GM18907 (cell line): ENCODE data around the gene COL17A1.

ENCODE experiments used
- ATAC-seq: cut with Tn5 transposase; IDR thresholded peaks from one replicate; pipeline ENCODE4 v1.9.1; 2021; ENCODE audit warnings: mild to moderate bottlenecking, moderate library complexity; ENCODE audit not compliant: unreplicated experiment

COL17A1 gene

DNA sequence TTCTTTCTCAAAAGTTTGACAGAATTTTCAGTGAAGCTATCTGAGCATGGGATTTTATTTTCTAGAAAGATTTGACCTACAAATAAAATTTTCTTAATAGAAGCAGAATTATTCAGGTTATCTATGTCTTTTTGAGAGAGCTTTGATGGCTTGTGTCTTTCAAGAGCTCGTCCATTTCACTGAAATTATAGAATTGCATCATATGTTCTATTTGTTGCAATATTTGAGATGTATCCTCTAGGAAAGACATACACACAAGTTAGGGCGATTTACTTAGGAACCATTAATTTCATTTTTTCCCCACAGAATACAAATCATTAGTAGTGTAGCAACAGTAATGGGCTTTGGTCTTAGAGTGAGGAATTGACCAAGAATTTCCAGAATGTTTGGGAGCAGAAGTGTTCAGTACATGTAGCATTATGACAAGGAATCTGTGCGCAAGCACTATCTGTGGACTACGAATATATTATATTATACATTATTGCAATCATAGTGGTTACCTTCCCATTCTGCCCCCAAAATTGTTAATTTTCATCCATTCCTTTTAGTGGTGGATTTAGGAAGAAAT is 12.8 kb upstream of the COL17A1 start:
- no peak for ATAC-seq

DNA sequence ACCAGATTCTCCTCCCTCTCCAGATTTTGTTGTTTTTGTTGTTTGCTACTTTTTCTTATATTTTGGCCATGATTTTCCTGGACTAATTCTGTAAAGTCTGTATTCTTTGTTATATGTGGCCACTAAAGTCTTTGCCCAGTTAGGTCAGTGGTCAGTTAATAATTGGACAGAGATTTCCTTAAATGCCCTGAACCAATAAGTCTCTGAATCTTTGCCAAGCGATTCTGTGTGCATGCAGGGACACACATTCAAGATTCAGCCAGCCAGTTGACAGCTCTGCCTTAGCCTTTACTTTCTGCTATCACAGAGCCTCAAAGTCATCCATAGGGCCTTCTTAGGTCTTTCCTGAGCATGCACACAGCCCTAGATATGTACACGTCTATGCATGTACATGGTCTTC is 11.0 kb upstream of the COL17A1 start:
- no peak for ATAC-seq

DNA sequence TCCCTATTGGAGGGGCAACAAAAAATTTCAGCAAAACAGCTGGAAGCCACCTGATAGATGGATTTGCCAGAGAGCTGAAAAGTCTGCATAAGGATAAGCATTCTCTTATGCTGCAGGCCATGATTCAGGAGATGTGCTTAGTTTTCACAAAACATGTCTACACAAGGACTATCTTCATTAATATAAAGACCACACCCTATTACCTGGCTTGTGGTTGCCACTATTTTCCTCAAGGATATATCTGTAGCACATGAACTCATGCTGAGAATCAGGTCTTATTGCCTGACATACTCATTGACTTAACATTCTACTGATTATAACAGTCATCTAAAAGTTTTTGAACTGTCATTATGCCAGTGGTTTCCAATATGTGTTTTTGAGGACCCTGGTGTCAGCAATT is 7.1 kb upstream of the COL17A1 start:
- ATAC-seq: no peak

DNA sequence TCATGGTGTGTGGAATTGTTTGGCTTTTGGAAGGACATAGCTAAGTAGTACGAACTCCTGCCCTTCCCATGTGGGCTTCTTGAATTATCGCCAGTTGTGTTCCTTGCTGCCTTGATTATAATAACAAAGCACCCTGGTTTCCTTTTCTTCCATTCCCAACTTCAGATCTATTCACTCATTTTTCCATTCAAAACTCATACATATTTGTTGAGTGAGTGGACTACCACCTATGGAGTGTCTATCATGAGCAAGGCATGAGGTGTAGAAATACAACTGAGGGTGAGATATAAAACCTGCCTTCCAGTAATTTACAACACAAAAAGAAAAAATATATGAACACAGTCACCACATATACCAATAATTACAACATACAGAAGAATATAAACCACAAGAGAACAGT is 4.9 kb upstream of the COL17A1 start:
- ATAC-seq: no peak

DNA sequence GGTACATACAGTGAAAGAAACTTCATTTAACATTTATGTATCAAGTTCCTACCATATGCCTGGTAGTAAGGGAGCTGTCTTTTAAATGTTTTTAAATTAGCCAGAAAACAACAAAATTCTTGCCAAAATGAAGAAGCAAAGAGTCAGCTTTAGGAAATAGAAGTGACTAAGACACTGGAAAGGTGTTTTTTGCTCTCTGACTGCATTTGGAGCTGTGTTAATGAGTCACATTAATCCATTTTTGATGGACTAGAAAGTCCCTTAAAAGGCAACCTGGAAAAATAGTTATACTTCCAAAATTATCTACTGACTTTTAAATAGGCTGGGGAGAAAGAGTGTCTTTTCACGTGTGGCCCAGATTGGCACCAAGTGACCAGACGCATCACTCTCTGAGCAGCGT is 3.9 kb upstream of the COL17A1 start:
- ATAC-seq: no peak

DNA sequence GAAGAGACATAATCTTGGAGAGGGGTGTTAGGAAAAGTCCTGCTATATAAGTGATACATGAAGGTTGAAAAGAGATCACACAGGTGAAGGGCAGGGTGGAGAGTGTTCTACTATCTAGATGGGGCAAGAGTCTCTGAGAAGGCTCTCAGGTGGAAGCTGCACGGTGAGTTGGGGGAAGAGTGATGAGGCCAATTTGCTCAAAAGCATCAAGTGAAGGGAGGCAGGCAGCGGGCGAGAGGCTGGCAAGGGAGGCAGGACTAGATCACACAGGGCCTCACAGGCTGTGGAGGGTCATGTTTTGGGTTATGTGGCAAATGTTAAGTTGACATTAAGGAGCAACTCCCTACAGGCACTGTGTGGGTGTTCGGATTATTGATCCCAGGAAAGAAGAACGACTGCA is 2.6 kb upstream of the COL17A1 start:
- ATAC-seq: no peak

DNA sequence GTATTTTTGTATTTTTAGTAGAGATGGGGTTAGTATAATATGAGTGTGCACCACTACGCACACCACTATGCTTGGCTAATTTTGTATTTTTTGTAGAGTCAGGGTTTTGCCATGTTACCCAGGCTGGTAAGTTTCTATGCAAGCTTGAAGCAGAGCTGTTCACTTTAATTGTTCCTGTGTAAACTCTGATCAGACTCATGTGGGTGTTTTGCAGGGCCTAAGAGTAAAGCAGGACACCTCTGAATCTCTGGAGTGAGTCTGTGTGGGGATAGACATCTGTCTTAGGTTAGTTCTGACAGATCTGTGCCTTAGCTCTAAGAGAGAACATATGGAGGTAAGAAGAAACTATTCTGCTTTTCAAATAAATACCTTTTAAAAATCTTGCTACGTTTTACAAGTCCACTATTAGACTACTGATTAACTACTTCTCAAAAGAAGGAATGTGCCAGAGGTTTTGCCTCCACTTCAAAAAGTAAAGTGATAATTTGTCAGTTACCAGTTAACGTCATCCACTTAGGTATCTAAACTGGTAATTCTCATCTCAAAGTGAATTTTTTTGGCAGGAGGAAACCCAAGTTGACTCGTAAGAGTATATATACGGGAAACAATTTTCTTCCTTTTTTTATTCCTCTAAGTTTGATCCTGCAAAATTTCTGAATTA is 1.1 kb downstream of the COL17A1 start:
- ATAC-seq: no peak

DNA sequence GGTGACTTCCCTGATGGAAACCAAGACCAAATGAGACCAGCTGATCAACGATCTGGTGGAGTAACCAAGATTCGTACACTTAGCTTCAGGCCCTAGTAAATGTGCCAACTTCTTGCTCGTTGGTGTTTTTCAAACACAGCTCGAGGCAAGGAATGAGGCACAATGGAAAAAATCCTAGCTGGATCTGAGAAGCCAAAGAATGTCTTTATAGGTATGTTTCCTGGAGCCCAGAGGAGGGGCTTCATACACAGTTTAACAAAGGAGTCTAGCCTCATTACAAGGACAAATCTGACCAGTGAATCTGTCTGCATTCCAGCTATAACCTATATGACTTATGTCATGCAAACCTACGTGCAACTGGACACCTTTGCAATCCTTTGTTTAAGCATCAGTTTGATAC is 3.7 kb downstream of the COL17A1 start:
- ATAC-seq: no peak

DNA sequence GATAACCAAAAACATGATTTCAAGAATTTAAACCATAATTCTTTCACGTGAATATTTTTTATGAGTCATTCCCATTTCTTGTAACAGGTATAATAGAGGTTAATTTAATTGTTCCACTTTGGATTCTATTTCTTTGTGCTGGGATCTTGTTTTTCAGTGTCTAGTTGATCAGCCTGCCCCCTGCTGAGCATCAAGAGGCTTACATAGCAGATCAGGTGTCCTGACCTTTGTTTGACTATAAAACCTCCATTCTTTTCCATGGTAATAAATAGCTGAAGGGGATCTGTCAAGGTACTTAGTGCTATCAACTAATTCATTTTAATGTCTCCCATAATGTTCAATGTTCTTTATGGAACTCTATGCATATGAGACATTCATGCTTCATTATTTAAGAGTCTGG is 4.9 kb downstream of the COL17A1 start:
- ATAC-seq: no peak

DNA sequence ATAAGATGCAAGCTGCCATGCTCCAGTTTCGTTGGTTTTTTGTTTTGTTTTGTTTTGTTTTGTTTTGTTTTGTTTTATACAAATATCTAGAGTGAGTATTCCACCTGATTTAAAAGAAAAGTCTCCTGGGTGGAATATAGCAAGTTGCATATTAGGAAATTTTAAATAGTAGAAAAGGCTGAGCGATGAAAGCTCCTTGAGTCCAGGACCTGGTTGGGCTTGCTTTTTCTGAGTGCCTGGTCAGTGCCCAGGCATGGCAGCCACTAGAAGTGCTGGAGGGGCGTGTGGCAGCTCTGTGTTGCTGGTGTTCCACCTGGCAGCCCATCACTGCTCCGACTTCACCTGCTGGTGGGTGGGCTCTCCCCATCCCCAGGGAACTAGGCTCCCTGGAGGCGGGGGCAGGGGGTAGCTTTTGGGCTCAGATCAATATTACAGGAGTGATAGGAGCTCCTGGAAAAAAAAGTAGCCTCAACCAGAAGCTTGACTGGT is 8.0 kb downstream of the COL17A1 start:
- ATAC-seq: no peak

DNA sequence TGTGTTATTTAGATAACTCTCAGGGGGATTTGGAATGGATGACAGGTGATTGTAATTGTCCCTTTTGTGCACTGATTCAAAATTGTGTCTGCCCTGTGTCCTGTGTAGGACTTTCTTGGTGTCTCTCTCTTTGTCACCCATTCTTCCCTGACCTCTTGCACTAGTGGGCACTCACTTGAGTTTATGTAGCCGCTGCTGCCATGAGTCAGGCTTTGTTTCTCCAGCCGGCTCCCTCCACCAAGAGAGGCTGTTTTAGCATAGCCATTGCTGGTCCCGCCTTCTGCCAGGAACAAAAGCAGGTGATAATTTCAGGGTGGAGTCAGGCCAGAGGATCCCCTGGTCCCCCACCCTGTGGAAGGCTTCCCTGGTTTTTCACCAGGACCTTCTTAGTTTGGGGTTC is 8.4 kb downstream of the COL17A1 start:
- ATAC-seq: no peak

DNA sequence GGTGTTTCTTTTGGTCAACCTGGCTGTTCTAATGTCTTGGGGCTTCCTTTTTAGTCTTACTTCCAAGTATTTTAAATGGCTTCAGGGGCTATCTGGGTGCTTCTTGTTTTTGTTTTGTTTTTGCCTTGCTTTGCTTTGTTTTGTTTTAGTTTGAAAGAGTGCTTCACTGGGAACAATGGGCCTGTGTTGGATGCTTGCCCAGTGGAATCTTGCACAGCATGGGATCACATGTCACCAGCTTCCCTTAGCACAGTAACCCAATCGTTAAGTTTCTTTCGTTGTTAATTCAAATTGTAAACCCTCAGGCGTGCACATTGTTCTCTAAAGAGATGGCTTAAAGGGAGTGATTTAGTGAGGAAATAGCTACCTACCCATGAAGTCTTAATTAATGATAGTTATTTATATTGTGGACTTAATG is 8.9 kb downstream of the COL17A1 start:
- ATAC-seq: no peak

DNA sequence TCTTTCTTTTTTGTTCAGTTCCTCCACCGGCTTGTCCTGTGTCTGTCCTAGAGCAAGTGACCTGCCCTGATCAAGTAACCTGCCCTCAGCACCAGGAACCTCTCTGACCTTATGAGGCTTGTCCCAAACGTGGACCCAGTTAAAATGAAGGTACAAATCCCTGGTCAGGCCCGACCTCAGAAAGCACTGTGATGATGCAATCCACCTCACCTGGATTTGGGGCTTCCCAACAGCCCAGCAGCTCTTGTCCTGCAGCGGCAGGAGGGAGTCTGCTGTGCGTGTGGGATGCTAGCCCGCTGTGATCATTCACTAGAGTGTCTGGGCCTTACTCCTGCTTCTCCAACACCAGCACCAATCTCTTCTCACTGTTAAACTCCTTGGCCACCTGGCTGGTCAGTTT is 11.2 kb downstream of the COL17A1 start:
- no peak for ATAC-seq

DNA sequence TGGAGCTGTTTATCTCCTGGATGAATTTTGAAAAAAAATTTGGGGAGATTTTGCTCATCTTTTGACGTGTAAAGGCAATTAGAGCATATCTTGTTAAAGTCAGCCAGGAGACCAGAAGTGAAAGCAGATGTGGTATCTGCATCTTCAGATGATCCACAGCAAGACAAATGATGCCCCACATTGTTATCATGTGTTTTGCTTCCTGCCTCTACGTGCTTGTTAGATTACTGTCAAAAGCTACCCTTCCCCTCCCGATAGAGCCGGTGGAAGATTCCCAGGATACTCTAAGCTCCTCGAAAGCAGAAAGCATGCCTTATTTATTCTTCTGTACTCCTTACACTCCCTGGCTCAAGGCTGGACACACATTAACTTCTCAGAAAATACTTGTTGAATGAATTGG is 12.9 kb downstream of the COL17A1 start:
- ATAC-seq: no peak

DNA sequence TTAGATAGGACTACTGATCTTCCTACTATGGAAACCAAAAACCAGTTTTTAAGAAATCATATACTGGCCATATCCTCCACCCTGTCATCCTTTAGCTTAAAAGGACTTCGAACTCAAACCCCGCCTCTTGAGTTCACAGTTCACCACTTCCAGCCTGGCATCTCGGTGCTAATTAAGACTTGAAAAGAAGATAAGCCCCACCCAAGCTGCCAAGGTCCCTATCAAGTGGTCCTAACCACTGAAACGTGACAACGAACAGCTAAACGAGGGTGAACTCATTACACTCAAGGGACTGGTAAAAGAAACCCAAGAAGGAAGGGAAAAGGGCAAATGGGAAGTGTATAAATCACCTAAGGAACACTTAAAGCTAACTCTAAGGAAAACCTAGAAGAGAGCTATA is 16.1 kb downstream of the COL17A1 start:
- no peak for ATAC-seq

DNA sequence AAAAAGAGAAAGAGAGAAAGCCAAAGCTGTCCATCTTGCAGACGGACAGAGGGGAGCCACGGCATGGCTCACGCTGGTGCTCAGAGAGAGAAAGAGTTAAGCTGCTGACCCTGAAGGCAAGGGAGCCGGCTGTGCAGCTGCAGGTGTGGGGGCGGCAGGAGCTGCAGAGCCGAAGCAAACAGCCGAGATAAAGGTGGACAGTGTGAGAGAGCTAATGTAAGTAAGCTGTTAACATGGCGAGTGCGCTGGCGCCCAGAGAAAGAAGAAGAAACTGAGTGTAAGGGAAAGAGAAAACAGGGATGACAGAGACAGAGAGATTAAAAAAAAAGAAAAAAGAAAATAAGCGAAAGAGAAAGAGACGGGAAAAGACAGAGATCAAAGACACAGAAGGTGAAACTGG is 18.2 kb downstream of the COL17A1 start:
- ATAC-seq: no peak

DNA sequence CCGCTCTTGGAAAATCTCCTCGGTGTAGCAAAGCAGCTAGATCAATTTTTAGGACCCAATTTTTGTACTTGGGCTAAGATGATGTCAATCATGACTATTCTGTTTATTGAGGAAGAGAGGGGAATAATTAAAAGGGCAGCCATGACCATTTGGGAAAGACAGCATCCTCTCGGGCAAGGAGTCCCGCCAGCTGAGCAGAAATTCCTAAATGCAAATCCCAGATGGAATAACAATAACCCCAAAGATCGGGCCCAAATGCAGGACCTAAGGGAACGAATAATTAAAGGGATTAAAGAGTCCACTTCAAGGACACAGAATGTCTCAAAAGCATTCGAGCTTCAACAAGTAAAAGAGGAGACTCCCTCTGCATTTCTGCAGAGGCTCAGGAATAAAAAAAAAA is 18.7 kb downstream of the COL17A1 start:
- ATAC-seq: no peak

DNA sequence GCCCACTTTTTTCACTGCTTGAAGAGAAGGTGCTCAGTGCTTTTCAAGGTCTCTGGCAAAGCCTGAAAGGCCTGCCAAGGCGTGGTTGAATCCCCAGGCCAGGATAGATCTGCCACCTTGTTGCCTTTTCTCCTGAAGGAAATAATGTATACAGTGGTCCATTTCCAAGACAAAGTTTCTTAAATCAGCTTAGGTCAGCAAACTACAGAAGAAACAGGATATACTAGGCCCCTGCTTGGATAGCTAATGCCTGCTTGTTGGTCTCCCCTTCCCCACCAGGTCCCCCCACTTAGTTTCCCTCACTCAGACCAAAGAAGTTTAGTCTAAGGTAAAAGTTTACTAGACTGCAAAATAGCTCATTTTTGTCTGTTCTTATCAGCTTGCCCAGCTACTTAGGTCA is 19.9 kb downstream of the COL17A1 start:
- ATAC-seq: no peak

DNA sequence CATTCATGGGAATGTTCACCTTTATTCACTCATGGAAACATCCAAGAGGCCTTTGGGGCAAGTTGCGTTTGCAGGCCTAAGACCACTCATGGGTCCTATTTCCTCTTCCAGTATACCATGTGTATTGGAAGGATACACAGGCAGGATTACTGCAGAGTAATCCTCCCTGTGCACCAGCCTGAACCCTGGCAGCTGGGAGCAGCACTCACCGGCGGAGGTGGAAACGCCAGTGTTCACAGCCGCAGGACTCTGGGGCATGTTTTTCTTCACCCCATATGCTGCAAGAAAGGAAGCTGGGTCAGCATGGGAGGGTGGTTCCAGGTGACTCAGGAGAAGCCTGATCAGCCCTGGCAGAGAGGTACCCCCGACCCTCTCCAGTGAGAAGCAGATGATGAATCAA is 24.5 kb downstream of the COL17A1 start:
- no peak for ATAC-seq

DNA sequence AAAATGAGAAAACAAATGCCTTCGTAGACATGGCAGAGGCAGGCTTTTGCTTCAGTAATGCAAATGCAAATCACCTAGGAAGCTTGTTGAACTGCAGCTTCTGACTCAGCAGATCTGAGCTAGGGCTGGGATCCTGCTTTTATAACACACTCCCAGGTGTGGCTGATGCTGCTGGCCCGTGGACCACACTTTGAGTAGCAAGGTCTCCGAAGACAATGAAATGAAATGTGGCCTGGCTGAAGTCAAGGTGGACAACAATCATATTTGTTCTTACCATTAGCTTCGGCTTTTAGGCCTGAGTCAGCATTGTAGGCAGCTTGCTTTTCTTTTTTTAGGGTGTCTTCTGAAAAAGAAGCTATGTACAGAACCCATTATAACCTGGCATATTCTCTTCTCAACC is 26.3 kb downstream of the COL17A1 start:
- ATAC-seq: no peak

DNA sequence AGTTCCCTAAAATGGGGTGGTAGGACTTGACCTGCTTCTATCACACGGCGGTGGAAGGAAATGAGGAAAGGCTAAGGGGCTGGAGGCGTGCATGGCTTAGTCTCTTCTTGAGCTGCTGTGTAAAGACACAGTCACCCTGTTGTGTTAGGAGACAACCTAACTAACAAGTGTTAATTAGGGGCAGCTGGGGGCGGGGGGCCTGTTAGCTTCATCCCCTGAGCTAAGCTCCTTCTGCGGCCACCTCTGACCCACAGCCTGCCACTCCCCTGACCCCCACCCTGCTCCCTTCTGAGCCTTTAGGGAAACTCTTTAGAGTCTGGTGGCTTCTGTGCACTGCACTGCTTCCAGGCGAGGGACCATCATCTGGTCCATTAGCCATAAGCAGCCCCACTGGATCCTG is 28.0 kb downstream of the COL17A1 start:
- ATAC-seq: no peak

DNA sequence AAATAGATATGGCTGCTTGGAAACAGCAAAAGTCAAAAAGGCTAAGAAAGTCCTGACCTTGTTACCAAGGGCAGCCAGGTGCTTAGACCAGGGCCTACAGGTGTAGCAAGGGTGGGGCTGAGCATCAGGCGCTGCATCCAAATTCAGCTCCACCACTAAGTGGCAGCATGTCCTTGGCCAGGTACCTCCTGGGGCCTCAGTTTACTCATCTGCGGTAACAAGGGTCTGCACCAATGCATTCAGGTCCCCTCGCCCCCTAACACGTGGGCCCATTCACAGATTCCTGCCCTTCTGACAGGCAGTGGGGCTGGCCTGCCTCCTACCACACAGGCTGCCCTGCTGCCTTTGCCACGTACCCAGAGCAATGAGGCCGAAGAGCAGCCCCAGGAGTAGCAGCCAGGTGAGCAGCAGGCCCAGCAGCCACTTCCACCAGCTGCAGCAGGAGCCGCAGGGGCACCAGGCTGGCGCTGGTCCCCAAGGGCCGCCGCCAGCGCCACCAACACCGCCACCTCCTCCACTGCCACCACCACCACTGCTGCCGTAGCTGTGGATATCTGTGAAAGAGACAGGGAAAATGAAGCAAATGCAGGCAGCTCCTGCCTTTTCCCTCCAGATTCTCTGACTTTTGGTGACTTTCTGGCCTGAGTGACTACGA is 28.9 kb downstream of the COL17A1 start:
- ATAC-seq: no peak

DNA sequence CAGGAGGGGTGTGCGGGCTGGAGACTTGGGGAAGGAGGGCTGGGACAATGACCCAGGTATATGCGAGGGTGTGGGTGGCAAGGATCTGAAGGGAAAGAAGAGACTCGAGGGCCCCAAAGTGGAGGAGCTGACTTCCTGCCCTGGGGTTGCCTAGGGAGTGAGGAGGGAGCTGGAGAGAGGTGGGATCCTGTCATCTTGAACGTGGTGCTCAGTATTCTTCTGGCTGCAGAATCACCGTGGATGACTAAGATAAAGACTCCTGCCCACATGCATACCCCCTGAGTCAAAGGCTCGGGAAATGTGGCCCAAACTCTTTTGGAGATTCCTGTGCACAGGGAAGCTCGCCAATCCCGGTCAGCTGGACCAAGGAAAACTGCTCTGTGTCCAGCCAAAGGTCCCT is 31.2 kb downstream of the COL17A1 start:
- no peak for ATAC-seq
